Endothelial cell (in vitro differentiated cells): ENCODE data around the gene EXOSC10. TPM values are rescaled to one million over a fixed set of nuclear protein-coding genes. Genes with fewer than 3 reads are reported as not detected.
A peak's percentile ranks its signal among the peaks of the same experiment; 100 is the strongest.

Experiments used
- DNase-seq: peaks from one replicate; pipeline ENCODE4 v3.0.0; 2021; ENCODE audit warnings: low spot score
- H3K27ac Mint-ChIP-seq: one replicate; pipeline ENCODE4 v1.8.0; 2021; ENCODE audit warnings: mixed read lengths, inconsistent platforms; ENCODE audit not compliant: unreplicated experiment
- H3K27me3 Mint-ChIP-seq: one replicate; pipeline ENCODE4 v1.8.0; 2021; ENCODE audit warnings: mild to moderate bottlenecking, moderate library complexity, mixed read lengths, inconsistent platforms; ENCODE audit not compliant: unreplicated experiment
- H3K36me3 Mint-ChIP-seq: one replicate; pipeline ENCODE4 v1.8.0; 2021; ENCODE audit warnings: mild to moderate bottlenecking, low read depth, mixed read lengths, inconsistent platforms; ENCODE audit not compliant: unreplicated experiment
- H3K4me1 Mint-ChIP-seq: one replicate; pipeline ENCODE4 v1.8.0; 2021; ENCODE audit warnings: mild to moderate bottlenecking, mixed read lengths, inconsistent platforms; ENCODE audit not compliant: unreplicated experiment
- H3K4me3 Mint-ChIP-seq: one replicate; pipeline ENCODE4 v1.8.0; 2021; ENCODE audit warnings: mild to moderate bottlenecking, mixed read lengths, inconsistent platforms; ENCODE audit not compliant: unreplicated experiment
- H3K9me3 Mint-ChIP-seq: one replicate; pipeline ENCODE4 v1.8.0; 2021; ENCODE audit warnings: mixed read lengths, inconsistent platforms; ENCODE audit not compliant: unreplicated experiment
- CTCF ChIP-seq: fragments of 200-600 bp; sonication (generic); IDR thresholded peaks from one replicate; pipeline ENCODE4 v1.5.0; 2021; ENCODE audit warnings: antibody characterized with exemption; ENCODE audit not compliant: unreplicated experiment
- total RNA-seq: library from RNA; stranded (reverse); fragmentation: NEBNext Ultra II Directional; extraction: Animal tissue kit (Norgen Biotek cat#: 25700); gene quantifications from one replicate; pipeline ENCODE4 v1.2.1, GENCODE V29; 2021; ENCODE audit not compliant: unreplicated experiment

The EXOSC10 gene
- total RNA-seq, 1 donor from 2014 or later, result 80.6 TPM

GRCh38 chr1:11072216-11072917 lies 27.3 kb downstream of the EXOSC10 start:
- peaks cover 52% of the 10 kb centered on the region for H3K36me3 Mint-ChIP-seq
- H3K9me3 Mint-ChIP-seq, result no peaks in the 10 kb centered on the region
- TF ChIP-seq CTCF, result no peak
- H3K4me1 Mint-ChIP-seq, result no peaks in the 10 kb centered on the region
- no peak overlapping the region for H3K4me3 Mint-ChIP-seq
- peaks cover 1% of the 10 kb centered on the region for H3K27me3 Mint-ChIP-seq
- no peak overlapping the region for H3K27ac Mint-ChIP-seq
- no peak for DNase-seq

DNA sequence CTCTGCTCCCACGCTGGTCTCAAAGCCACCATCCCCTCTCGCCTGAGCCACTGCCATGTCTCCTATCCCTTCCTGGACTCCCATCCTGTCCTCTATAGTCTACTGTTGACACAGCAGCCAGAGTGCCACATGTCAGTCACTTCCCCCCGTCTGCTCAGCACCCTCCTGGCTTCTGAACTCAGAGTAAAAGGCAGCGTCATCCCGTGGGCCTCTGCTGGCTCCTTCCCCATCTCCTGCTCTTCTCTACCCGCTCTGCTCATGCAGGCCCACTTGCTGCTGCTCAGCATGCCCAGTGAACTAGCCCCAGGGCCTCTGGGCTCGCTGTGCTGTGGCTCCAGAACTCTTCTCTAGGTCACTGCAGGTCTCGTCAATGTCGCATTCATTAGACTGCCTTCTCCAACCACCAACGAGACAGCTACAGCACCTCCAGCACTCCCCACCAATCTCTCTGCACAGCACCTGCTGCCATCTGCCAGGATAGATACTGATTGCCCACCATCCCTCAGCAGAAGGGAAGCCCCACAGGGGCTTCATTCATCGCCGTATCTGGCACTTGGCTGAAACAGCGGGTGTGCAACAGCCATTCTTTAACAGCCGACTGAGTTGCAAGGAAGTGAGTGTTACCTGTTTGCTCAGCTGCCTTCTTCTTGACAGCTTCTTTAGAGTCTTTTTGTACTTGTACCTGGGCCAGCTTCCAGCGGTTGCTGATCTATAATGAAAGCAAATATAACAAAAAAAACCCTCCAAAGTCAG lies 28.0 kb downstream of the EXOSC10 start:
- no peaks in the 10 kb centered on the region for H3K9me3 Mint-ChIP-seq
- H3K36me3 Mint-ChIP-seq, result peaks cover 51% of the 10 kb centered on the region
- DNase-seq, result no peak
- no peak overlapping the region for H3K27ac Mint-ChIP-seq
- peaks cover 1% of the 10 kb centered on the region for H3K27me3 Mint-ChIP-seq
- no peak for TF ChIP-seq CTCF
- H3K4me1 Mint-ChIP-seq, result no peaks in the 10 kb centered on the region
- H3K4me3 Mint-ChIP-seq, result peak overlapping the region; percentile 18

DNA sequence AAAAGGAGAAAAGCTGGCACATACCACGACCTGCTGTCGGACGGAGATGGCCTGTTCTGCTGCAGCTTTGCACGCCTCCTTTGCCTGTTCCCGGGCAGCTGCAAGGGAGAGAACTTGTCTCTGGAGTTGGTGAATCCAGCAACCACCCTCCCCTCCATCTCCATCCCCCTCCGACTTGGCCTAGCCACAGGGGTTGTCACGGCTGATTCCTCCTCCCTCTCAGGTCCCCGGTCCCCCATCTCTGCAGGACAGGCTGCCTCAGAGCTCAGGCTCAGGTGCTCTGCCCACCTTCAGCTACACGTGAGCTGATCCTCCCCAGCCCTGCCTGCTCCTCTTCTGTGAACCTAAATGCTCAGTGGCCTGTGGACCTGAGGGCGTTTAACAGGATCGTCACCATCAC lies 28.8 kb downstream of the EXOSC10 start:
- Mint-ChIP-seq H3K9me3 (no peaks in the 10 kb centered on the region), H3K4me3 (no peak overlapping the region), H3K4me1 (no peaks in the 10 kb centered on the region), H3K27ac (no peak overlapping the region), H3K27me3 (peaks cover 1% of the 10 kb centered on the region), H3K36me3 (peaks cover 48% of the 10 kb centered on the region)
- no peak for DNase-seq
- no peak for TF ChIP-seq CTCF

DNA sequence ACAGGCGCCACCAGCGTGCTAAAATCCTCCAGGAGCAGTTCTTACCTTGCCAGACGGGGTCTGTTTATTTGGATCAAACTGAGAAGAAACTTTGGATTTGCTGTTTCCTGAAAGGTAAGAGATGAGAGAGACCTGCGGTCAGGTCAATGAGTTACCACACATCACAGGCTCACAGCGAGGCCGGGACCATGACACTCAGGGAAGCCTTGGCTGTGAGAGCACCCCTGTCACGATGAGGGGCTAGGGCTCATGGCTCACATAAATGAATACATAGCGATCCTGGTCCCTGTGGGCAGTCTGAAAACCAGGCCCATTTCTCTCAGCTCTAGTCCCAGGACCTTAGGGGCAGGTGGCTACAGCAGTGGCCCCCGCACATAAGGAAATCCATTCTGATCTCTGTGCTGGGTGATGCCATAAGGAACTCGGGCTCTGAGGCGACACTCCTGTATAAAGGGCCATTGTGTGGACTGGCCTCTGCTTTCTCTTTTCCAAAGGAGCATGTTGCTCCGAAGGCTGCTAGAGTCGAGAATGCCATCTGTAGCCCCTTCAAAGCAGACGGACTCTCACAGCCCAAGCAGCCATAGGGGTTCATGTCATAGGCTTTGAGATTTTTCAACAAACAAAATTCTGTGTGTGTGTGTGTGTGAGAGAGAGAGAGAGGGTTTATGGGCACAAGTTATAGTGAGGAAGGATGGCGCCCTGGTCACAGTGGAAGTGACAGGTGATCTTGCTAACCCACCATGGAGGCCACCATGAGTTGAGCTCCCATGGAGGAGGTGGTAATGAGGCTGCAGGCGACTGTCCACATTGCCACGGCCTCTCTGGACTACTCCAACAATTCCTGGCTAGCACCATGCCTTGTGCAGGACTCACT lies 30.8 kb downstream of the EXOSC10 start:
- H3K9me3 Mint-ChIP-seq, result no peaks in the 10 kb centered on the region
- DNase-seq, result no peak
- peaks cover 51% of the 10 kb centered on the region for H3K36me3 Mint-ChIP-seq
- H3K4me3 Mint-ChIP-seq, result peak overlapping the region; percentile 57
- H3K27me3 Mint-ChIP-seq, result peaks cover 1% of the 10 kb centered on the region
- no peak overlapping the region for H3K27ac Mint-ChIP-seq
- no peaks in the 10 kb centered on the region for H3K4me1 Mint-ChIP-seq
- TF ChIP-seq CTCF, result no peak
